HCT116 (cell line): ENCODE results near the gene GGCX. TPM values are rescaled to one million over a fixed set of nuclear protein-coding genes. Genes with fewer than 3 reads are reported as not detected.

ENCODE experiments used
- ATAC-seq: fragments of 200-7000 bp; cut with Tn5 transposase; 2 replicates; pipeline ENCODE4 v1.9.1; 2020; ENCODE audit warnings: mild to moderate bottlenecking, moderate library complexity
- BruUV-seq: library from RNA; stranded (reverse); fragments of 400-500 nt; replicated peaks from 2 replicates; lab custom pipeline; 2021; lab: Mats Ljungman, UMichigan
- CTCF ChIA-PET: fragments of 300-600 bp; sonication (Branson Sonifier 250); formaldehyde crosslinking; loops from one replicate; lab custom pipeline; 2021; ENCODE audit warnings: antibody characterized with exemption; lab: Charles Lee
- POLR2A ChIA-PET: fragments of 300-600, 350-600 bp; sonication (Branson Sonifier 250); formaldehyde crosslinking; loops from one replicate; lab custom pipeline; 2021; ENCODE audit warnings: antibody characterized with exemption; lab: Charles Lee
- RAD21 ChIA-PET, 2 experiments: fragments of 300-600 bp; sonication (Branson Sonifier 250); formaldehyde crosslinking; loops; one replicate each; lab custom pipeline; 2023; ENCODE audit warnings: low total read pairs in 2 of 2; ENCODE audit not compliant: uncharacterized antibody in 2 of 2, unreplicated experiment in 2 of 2, low non-redundant PET in 1 of 2; lab: Charles Lee
- DNase-seq: peaks from one replicate; pipeline ENCODE4 v3.0.0-alpha.2; 2010; ENCODE audit warnings: low read depth, low spot score
- H2AFZ ChIP-seq: fragments of 200-600 bp; shearing (Covaris generic), sonication (generic); 2 replicates; pipeline ENCODE4 v1.6.1; 2017; ENCODE audit warnings: low read depth, mixed run types, mixed read lengths, antibody characterized with exemption, low read length; ENCODE audit not compliant: poor library complexity, severe bottlenecking
- H3K27ac ChIP-seq: 2 replicates; pipeline ENCODE4 v1.5.1; 2012; ENCODE audit warnings: low read depth, low read length
- H3K27me3 ChIP-seq: fragments of 200-600 bp; sonication (generic); 2 replicates; pipeline ENCODE4 v1.6.1; 2016; ENCODE audit warnings: mixed run types, low read length, mixed read lengths; ENCODE audit not compliant: insufficient read depth
- H3K36me3 ChIP-seq, 2 experiments: fragments of 200-500 bp in 1 of 2; fragments of 200-600 bp in 1 of 2; sonication (Bioruptor generic) in 1 of 2; sonication (generic) in 1 of 2; 2 replicates each; pipeline versions ENCODE4 v1.5.1 to v1.6.1; 2014 to 2016; ENCODE audit warnings: low read length in 2 of 2, inconsistent platforms in 1 of 2, mixed read lengths in 1 of 2, mixed run types in 1 of 2; ENCODE audit not compliant: insufficient read depth in 2 of 2, control insufficient read depth in 1 of 2
- H3K4me1 ChIP-seq, 2 experiments: fragments of 200-600 bp in 1 of 2; sonication (generic) in 1 of 2; 2 replicates each; pipeline versions ENCODE4 v1.5.1 to v1.6.1; 2012 to 2017; ENCODE audit warnings: low read length in 2 of 2, inconsistent platforms in 1 of 2, mild to moderate bottlenecking in 1 of 2, mixed read lengths in 1 of 2, mixed run types in 1 of 2, moderate library complexity in 1 of 2; ENCODE audit not compliant: insufficient read depth in 2 of 2, control insufficient read depth in 1 of 2
- H3K4me2 ChIP-seq: fragments of 200-600 bp; sonication (generic); 2 replicates; pipeline ENCODE4 v1.6.1; 2017; ENCODE audit warnings: mixed run types, low read length, mixed read lengths
- H3K4me3 ChIP-seq, 2 experiments: fragments of 200-600 bp in 1 of 2; sonication (generic) in 1 of 2; replicated peaks in 1 of 2; 2 replicates each; pipeline ENCODE4 v1.5.1; 2011 to 2016; ENCODE audit warnings: low read length in 2 of 2, control low read depth in 1 of 2, low read depth in 1 of 2, mild to moderate bottlenecking in 1 of 2, mixed read lengths in 1 of 2, mixed run types in 1 of 2
- H3K79me2 ChIP-seq: fragments of 200-600 bp; sonication (generic); 2 replicates; pipeline ENCODE4 v1.6.1; 2017; ENCODE audit warnings: mild to moderate bottlenecking, mixed run types, low read length, moderate library complexity, mixed read lengths; ENCODE audit not compliant: insufficient read depth
- H3K9ac ChIP-seq: fragments of 200-600 bp; sonication (generic); 2 replicates; pipeline ENCODE4 v1.6.1; 2016; ENCODE audit warnings: low read length, mixed read lengths
- H3K9me2 ChIP-seq: fragments of 200-600 bp; sonication (generic), shearing (Covaris generic); 2 replicates; pipeline ENCODE4 v1.6.1; 2017; ENCODE audit warnings: mixed run types, mild to moderate bottlenecking, moderate library complexity; ENCODE audit not compliant: insufficient read depth
- H3K9me3 ChIP-seq, 2 experiments: fragments of 200-500 bp in 1 of 2; fragments of 200-600 bp in 1 of 2; sonication (Bioruptor generic) in 1 of 2; sonication (generic) in 1 of 2; 2 replicates each; pipeline ENCODE4 v1.6.1; 2014 to 2017; ENCODE audit warnings: low read length in 2 of 2, mixed read lengths in 2 of 2, inconsistent platforms in 1 of 2, low read depth in 1 of 2, mild to moderate bottlenecking in 1 of 2, mixed run types in 1 of 2, moderate library complexity in 1 of 2; ENCODE audit not compliant: control insufficient read depth in 1 of 2, insufficient read depth in 1 of 2
- H4K20me1 ChIP-seq: fragments of 200-600 bp; sonication (generic), shearing (Covaris generic); 2 replicates; pipeline ENCODE4 v1.6.1; 2017; ENCODE audit warnings: mixed run types, mild to moderate bottlenecking, moderate library complexity; ENCODE audit not compliant: insufficient read depth
- ATF3 ChIP-seq: IDR thresholded peaks from 2 replicates; pipeline ENCODE4 v1.6.1; 2012
- CBX3 ChIP-seq: IDR thresholded peaks from 2 replicates; pipeline ENCODE4 v1.6.1; 2012; ENCODE audit warnings: low read depth
- CEBPB ChIP-seq: IDR thresholded peaks from 2 replicates; pipeline ENCODE4 v1.6.1; 2012; ENCODE audit warnings: low read depth
- CTCF ChIP-seq, 3 experiments: fragments of 200-600 bp in 1 of 3; sonication (generic) in 1 of 3; IDR thresholded peaks in 2 of 3; conservative IDR thresholded peaks in 1 of 3; 2 replicates each; pipeline ENCODE4 v1.5.1; 2012 to 2017; ENCODE audit warnings: low read depth in 2 of 3, low read length in 2 of 3, antibody characterized with exemption in 1 of 3, borderline replicate concordance in 1 of 3, control low read depth in 1 of 3, mild to moderate bottlenecking in 1 of 3, mixed read lengths in 1 of 3, mixed run types in 1 of 3, moderate library complexity in 1 of 3; ENCODE audit not compliant: insufficient read depth in 1 of 3
- EZH2 ChIP-seq: fragments of 200-600 bp; sonication (generic); IDR thresholded peaks from 2 replicates; pipeline ENCODE4 v1.6.1; 2017; ENCODE audit warnings: antibody characterized with exemption, mixed run types
- EZH2phosphoT487 ChIP-seq: fragments of 200-600 bp; IDR thresholded peaks from 2 replicates; pipeline ENCODE4 v1.6.1; 2018; ENCODE audit warnings: antibody characterized with exemption, borderline replicate concordance
- FOSL1 ChIP-seq: IDR thresholded peaks from 2 replicates; pipeline ENCODE4 v1.6.1; 2012; ENCODE audit warnings: low read depth
- JUND ChIP-seq: IDR thresholded peaks from 2 replicates; pipeline ENCODE4 v1.6.1; 2012
- MAX ChIP-seq: IDR thresholded peaks from 2 replicates; pipeline ENCODE4 v1.6.1; 2012
- POLR2AphosphoS5 ChIP-seq: IDR thresholded peaks from 2 replicates; pipeline ENCODE4 v1.6.1; 2011; ENCODE audit warnings: mild to moderate bottlenecking, low read depth, low read length, moderate library complexity
- RAD21 ChIP-seq: IDR thresholded peaks from 2 replicates; pipeline ENCODE4 v1.6.1; 2012; ENCODE audit warnings: low read depth, mild to moderate bottlenecking
- REST ChIP-seq: IDR thresholded peaks from 2 replicates; pipeline ENCODE4 v1.6.1; 2012; ENCODE audit warnings: low read depth
- SIN3A ChIP-seq: IDR thresholded peaks from 2 replicates; pipeline ENCODE4 v1.6.1; 2012; ENCODE audit warnings: low read depth
- SP1 ChIP-seq: IDR thresholded peaks from 2 replicates; pipeline ENCODE4 v1.6.1; 2012; ENCODE audit warnings: low read depth
- TCF7L2 ChIP-seq: IDR thresholded peaks from 2 replicates; pipeline ENCODE4 v1.7.0; 2011; ENCODE audit warnings: borderline replicate concordance, inconsistent platforms; ENCODE audit not compliant: insufficient read depth, insufficient read length; ENCODE audit errors: extremely low read depth
- YY1 ChIP-seq: IDR thresholded peaks from 2 replicates; pipeline ENCODE4 v1.6.1; 2011; ENCODE audit warnings: low read length, low read depth, moderate library complexity, mild to moderate bottlenecking; ENCODE audit not compliant: insufficient replicate concordance; ENCODE audit errors: extremely low read depth
- ZBTB33 ChIP-seq: IDR thresholded peaks from 2 replicates; pipeline ENCODE4 v1.6.1; 2011; ENCODE audit warnings: mild to moderate bottlenecking, low read length, moderate library complexity; ENCODE audit not compliant: insufficient replicate concordance; ENCODE audit errors: extremely low read depth
- ZFX ChIP-seq: fragments of 450-650 bp; IDR thresholded peaks from 2 replicates; pipeline ENCODE4 v1.6.1; 2017
- ZNF274 ChIP-seq: fragments of 200-500 bp; sonication (Bioruptor generic); IDR thresholded peaks from 2 replicates; pipeline ENCODE4 v1.6.1; 2014; ENCODE audit warnings: mild to moderate bottlenecking, low read depth, low read length, inconsistent platforms
- intact Hi-C: fragments of 100-400 bp; cut with micrococcal nuclease; formaldehyde crosslinking; loops from 2 replicates; pipeline ENCODE4 v1.10.0; 2022
- total RNA-seq: library from RNA; stranded (reverse); gene quantifications from one replicate; pipeline ENCODE4 v1.2.1, GENCODE V29; 2021; ENCODE audit not compliant: unreplicated experiment

Gene GGCX
- total RNA-seq, 1 experiment from 2014 or later, result 43.5 TPM

GRCh38 chr2:85553184-85553583 is 8.1 kb downstream of the GGCX start:
- ChIA-PET CTCF (interaction anchor here (2.5 kb wide), 1 partner anchor 253 kb away, joined by 17 read pairs; no protein-coding TSS in a partner anchor), POLR2A (interaction anchor here (15.3 kb wide), 1 partner anchor 129 kb away, joined by 236 read pairs; the partner anchor contains the start of gene SH2D6), RAD21 (no interaction called here)
- TF ChIP-seq ZFX (no peak), REST (no peak), POLR2AphosphoS5 (no peak), FOSL1 (no peak), EZH2phosphoT487 (no peak), SP1 (no peak), TCF7L2 (no peak), YY1 (no peak), ATF3 (no peak), EZH2 (no peak), JUND (no peak), CEBPB (no peak), MAX (no peak), CBX3 (no peak), RAD21 (no peak), CTCF (IDR thresholded peaks at IDR 0.05 in 2 of 3, conservative IDR thresholded peaks at IDR 0.05 in 1 of 3; ENCODE audit: borderline replicate concordance in 1 of 3, insufficient read depth in 1 of 3, low read depth in 2 of 3, low read length in 2 of 3) (no peak), SIN3A (no peak), ZNF274 (no peak), ZBTB33 (no peak)
- Histone ChIP-seq H3K79me2 (peaks cover 8% of the 10 kb centered on the region), H3K27me3 (no peaks in the 10 kb centered on the region), H4K20me1 (no peaks in the 10 kb centered on the region; the same call in 1 of the 2 replicates), H3K9me2 (no peaks in the 10 kb centered on the region), H3K9me3 (no peaks in the 10 kb centered on the region), H3K4me1 (no peaks in the 10 kb centered on the region), H2AFZ (no peak overlapping the region), H3K27ac (no peak overlapping the region), H3K9ac (no peak overlapping the region), H3K4me2 (no peak overlapping the region), H3K4me3 (no peak overlapping the region), H3K36me3 (peaks cover 16 to 43% of the 10 kb centered on the region in 2 experiments; a peak in 3 of 4 replicates)
- ATAC-seq (no peak), DNase-seq (no peak)
- BruUV-seq, result no TSS peak
- intact Hi-C loops, result loop anchor here (10.0 kb wide), 1 partner anchor 228 kb away; the partner anchor contains the start of gene TGOLN2
